Measurements from ENCODE around the gene FETUB.
A peak's percentile ranks its signal among the peaks of the same experiment; 100 is the strongest.

DNA sequence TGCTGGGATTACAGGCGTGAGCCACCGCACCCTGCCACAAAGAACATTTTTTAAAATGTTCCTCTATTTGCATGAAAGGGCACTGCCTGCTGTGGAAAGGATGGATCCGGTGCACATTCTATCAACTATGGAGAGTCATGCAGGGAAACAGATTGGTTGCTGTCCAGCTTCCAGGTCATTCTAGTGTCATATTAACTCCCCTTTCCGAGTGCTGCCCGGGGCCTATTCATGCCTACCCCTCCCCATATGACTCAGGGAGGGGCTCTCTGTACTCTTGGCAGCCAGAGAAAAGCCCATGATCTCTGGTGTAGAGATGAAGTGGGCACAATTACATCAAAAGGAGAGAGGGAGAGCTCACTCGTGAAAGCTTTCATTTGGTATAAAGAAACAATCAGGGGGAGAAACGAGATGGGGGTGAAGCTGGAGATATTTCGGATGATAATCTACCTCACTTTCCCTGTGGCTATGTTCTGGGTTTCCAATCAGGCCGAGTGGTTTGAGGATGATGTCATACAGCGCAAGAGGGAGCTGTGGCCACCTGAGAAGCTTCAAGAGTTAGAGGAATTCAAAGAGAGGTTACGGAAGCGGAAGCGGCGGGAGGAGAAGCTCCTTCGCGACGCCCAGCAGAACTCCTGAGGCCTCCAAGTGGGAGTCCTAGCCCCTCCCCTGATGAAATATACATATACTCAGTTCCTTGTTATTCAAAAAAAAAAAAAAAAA lies 43.5 kb upstream of the FETUB start:
- no peak for TF ChIP-seq EZH2 (IDR thresholded peaks at IDR 0.05)
- peak; percentile 7 for TF ChIP-seq CTCF (IDR thresholded peaks at IDR 0.05)

All from neural progenitor cell (in vitro differentiated cells).